OCI-LY1 (cell line): ENCODE data around the gene KLK5.

Experiments used
- H2AFZ ChIP-seq: fragments of 200-600 bp; sonication (generic), shearing (Covaris generic); 2 replicates; pipeline ENCODE4 v1.6.0; 2014; ENCODE audit warnings: antibody characterized with exemption, mild to moderate bottlenecking, low read length
- H3F3A ChIP-seq: fragments of 200-600 bp; sonication (generic), shearing (Covaris generic); 2 replicates; pipeline ENCODE4 v1.6.0; 2014; ENCODE audit warnings: mild to moderate bottlenecking, antibody characterized with exemption, low read length, moderate library complexity; ENCODE audit not compliant: insufficient read depth
- H3K27ac ChIP-seq: fragments of 200-600 bp; sonication (generic); 2 replicates; pipeline ENCODE4 v1.5.1; 2014; ENCODE audit warnings: low read length, mixed run types, mild to moderate bottlenecking, low read depth; ENCODE audit not compliant: poor library complexity, severe bottlenecking
- H3K27me3 ChIP-seq: fragments of 200-600 bp; sonication (generic); 2 replicates; pipeline ENCODE4 v1.6.0; 2014; ENCODE audit warnings: antibody characterized with exemption, mild to moderate bottlenecking, low read length, moderate library complexity; ENCODE audit not compliant: insufficient read depth
- H3K36me3 ChIP-seq: fragments of 200-600 bp; sonication (generic); 2 replicates; pipeline ENCODE4 v1.6.1; 2014; ENCODE audit warnings: mild to moderate bottlenecking, antibody characterized with exemption, low read length, moderate library complexity, mixed read lengths; ENCODE audit not compliant: insufficient read depth
- H3K4me1 ChIP-seq: fragments of 200-600 bp; sonication (generic); 2 replicates; pipeline ENCODE4 v1.5.1; 2014; ENCODE audit warnings: mild to moderate bottlenecking, low read length, moderate library complexity; ENCODE audit not compliant: insufficient read depth, severe bottlenecking
- H3K4me2 ChIP-seq: fragments of 200-600 bp; sonication (generic), shearing (Covaris generic); 2 replicates; pipeline ENCODE4 v1.6.1; 2014; ENCODE audit warnings: low read length
- H3K4me3 ChIP-seq: fragments of 200-600 bp; sonication (generic); 2 replicates; pipeline ENCODE4 v1.5.1; 2014; ENCODE audit warnings: low read length, low read depth, mild to moderate bottlenecking, mixed read lengths; ENCODE audit not compliant: poor library complexity, severe bottlenecking
- H3K79me2 ChIP-seq: fragments of 200-600 bp; shearing (Covaris generic); 2 replicates; pipeline ENCODE4 v1.6.1; 2016; ENCODE audit warnings: mixed run types, low read length, mixed read lengths; ENCODE audit not compliant: insufficient read depth
- H3K9ac ChIP-seq: fragments of 200-600 bp; sonication (generic), shearing (Covaris generic); 2 replicates; pipeline ENCODE4 v1.6.1; 2014; ENCODE audit warnings: mild to moderate bottlenecking, low read length, mixed read lengths
- H3K9me2 ChIP-seq: fragments of 200-600 bp; sonication (generic), shearing (Covaris generic); 2 replicates; pipeline ENCODE4 v1.6.1; 2014; ENCODE audit warnings: low read depth, mild to moderate bottlenecking, low read length, mixed read lengths
- H3K9me3 ChIP-seq: fragments of 200-600 bp; shearing (Covaris generic); 2 replicates; pipeline ENCODE4 v1.6.1; 2014; ENCODE audit warnings: low read length, mixed read lengths
- H4K20me1 ChIP-seq: fragments of 200-600 bp; sonication (generic), shearing (Covaris generic); 2 replicates; pipeline ENCODE4 v1.6.0; 2016; ENCODE audit warnings: mild to moderate bottlenecking, low read length; ENCODE audit not compliant: insufficient read depth
- EZH2 ChIP-seq: fragments of 200-600 bp; sonication (generic), shearing (Covaris generic); IDR thresholded peaks from 2 replicates; pipeline ENCODE4 v1.8.0; 2017; ENCODE audit warnings: borderline replicate concordance, mixed run types, mild to moderate bottlenecking, antibody characterized with exemption, low read length, moderate library complexity, mixed read lengths
- TF ChIP-seq, protein P1 (sequence below): fragments of 200-600 bp; sonication (generic), shearing (Covaris generic); IDR thresholded peaks from 2 replicates; pipeline ENCODE4 v1.5.1; 2017; ENCODE audit warnings: mild to moderate bottlenecking, antibody characterized with exemption, low read length, moderate library complexity, mixed read lengths

KLK5 gene

DNA sequence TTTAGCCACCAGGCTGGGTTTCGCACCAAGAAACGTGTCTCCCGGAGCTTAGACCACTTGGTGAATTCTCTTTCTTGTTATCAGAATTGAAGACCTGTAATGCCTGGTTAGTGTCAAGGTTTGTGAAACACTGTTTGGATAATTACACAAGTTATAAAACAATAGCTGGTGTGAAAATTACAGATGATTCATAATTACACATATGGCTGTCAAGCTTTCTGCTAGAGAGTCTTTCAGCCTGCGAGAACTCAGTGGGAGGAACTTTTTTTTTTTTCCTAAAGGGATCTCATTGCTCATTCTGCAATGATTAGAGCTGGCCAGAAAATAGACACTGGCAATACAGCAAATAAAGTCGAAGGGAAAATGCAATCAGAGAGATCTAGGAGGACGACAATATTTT, 28.3 kb downstream of the KLK5 start:
- Histone ChIP-seq H3K36me3 (no peaks in the 10 kb centered on the region), H3F3A (no peaks in the 10 kb centered on the region), H3K79me2 (no peaks in the 10 kb centered on the region), H3K9ac (no peak overlapping the region), H3K9me3 (no peaks in the 10 kb centered on the region), H4K20me1 (no peaks in the 10 kb centered on the region), H3K27me3 (no peaks in the 10 kb centered on the region), H3K9me2 (no peaks in the 10 kb centered on the region), H3K27ac (no peak overlapping the region), H3K4me1 (no peaks in the 10 kb centered on the region), H3K4me2 (no peak overlapping the region), H2AFZ (no peak overlapping the region), H3K4me3 (no peak overlapping the region)
- TF ChIP-seq, protein P1, sequence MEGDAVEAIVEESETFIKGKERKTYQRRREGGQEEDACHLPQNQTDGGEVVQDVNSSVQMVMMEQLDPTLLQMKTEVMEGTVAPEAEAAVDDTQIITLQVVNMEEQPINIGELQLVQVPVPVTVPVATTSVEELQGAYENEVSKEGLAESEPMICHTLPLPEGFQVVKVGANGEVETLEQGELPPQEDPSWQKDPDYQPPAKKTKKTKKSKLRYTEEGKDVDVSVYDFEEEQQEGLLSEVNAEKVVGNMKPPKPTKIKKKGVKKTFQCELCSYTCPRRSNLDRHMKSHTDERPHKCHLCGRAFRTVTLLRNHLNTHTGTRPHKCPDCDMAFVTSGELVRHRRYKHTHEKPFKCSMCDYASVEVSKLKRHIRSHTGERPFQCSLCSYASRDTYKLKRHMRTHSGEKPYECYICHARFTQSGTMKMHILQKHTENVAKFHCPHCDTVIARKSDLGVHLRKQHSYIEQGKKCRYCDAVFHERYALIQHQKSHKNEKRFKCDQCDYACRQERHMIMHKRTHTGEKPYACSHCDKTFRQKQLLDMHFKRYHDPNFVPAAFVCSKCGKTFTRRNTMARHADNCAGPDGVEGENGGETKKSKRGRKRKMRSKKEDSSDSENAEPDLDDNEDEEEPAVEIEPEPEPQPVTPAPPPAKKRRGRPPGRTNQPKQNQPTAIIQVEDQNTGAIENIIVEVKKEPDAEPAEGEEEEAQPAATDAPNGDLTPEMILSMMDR: no peak
- no peak for TF ChIP-seq EZH2

- no peaks in the 10 kb centered on the region for H3K27me3 ChIP-seq
- no peak overlapping the region for H3K9ac ChIP-seq
- no peak overlapping the region for H3K4me3 ChIP-seq
- no peak overlapping the region for H3K27ac ChIP-seq
- no peak overlapping the region for H2AFZ ChIP-seq
- H3K9me3 ChIP-seq: no peaks in the 10 kb centered on the region
- TF ChIP-seq EZH2: no peak
- TF ChIP-seq, protein P1: peak; percentile 83
- no peaks in the 10 kb centered on the region for H3F3A ChIP-seq
- no peak overlapping the region for H3K4me2 ChIP-seq
- H3K4me1 ChIP-seq: no peaks in the 10 kb centered on the region
- no peaks in the 10 kb centered on the region for H3K9me2 ChIP-seq
- no peaks in the 10 kb centered on the region for H4K20me1 ChIP-seq
- H3K36me3 ChIP-seq: no peaks in the 10 kb centered on the region
- no peaks in the 10 kb centered on the region for H3K79me2 ChIP-seq
Measured at GRCh38 chr19:50922317-50922853, 30.5 kb downstream of the KLK5 start.

- Histone ChIP-seq H3K27me3 (no peaks in the 10 kb centered on the region), H3K27ac (no peak overlapping the region), H3K4me2 (no peak overlapping the region), H3F3A (no peaks in the 10 kb centered on the region), H3K4me3 (no peak overlapping the region), H3K9me3 (no peaks in the 10 kb centered on the region), H3K36me3 (no peaks in the 10 kb centered on the region), H3K9ac (no peak overlapping the region), H4K20me1 (no peaks in the 10 kb centered on the region), H3K9me2 (no peaks in the 10 kb centered on the region), H3K4me1 (no peaks in the 10 kb centered on the region), H2AFZ (no peak overlapping the region), H3K79me2 (no peaks in the 10 kb centered on the region)
- TF ChIP-seq, protein P1: no peak
- TF ChIP-seq EZH2: no peak
Measured at GRCh38 chr19:50921426-50922316, 31.2 kb downstream of the KLK5 start.
